Activated T-cell treated with anti-CD3 and anti-CD28 coated beads for 48 hours (primary cell): ENCODE results near the gene RGS8.

Experiments
- DNase-seq: peaks from one replicate; pipeline ENCODE4 v3.0.0-alpha.2; 2020; ENCODE audit warnings: low read depth

Gene RGS8, protein sequence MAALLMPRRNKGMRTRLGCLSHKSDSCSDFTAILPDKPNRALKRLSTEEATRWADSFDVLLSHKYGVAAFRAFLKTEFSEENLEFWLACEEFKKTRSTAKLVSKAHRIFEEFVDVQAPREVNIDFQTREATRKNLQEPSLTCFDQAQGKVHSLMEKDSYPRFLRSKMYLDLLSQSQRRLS

DNA sequence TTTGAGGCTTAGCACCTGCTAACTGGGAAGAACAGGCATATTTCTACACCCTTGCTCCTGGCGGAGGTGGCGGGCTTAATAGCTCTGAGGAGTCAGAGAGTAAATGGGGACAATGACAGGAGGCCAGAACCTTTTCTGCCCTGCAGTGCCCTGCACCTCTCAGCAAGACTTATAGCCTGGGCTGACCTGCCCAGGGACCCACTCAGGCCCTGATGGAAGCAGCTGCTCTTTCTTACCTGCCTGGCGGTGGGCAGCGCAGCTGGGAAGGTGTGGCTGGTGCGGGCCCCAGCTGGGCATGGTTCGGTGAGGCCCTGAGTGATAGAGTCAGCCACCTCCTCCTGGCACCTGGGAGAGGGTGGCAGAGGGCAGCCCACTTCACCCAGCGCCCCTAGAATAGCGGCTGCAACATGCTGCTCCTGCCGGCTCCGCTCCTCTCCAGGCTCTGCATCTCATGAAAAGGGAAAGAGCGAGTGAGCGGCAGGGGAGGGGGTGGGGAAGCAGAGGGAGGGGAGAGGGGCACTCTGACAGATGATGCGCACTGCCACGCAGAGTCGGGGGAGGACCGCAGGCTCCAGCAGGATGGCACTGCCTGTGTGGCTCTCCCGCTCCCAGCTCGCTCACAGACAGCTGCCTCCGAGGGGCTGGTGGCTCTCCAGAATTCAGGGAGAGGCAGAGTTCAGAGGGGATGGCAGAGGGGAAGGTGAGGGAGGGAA is at the start of gene RGS8:
Gene RGS8 (minus strand): TSS at position 472 of the 713 bp plus-strand sequence. CDS start 14,938 bp downstream, outside the sequence.
- no peak for DNase-seq

DNA sequence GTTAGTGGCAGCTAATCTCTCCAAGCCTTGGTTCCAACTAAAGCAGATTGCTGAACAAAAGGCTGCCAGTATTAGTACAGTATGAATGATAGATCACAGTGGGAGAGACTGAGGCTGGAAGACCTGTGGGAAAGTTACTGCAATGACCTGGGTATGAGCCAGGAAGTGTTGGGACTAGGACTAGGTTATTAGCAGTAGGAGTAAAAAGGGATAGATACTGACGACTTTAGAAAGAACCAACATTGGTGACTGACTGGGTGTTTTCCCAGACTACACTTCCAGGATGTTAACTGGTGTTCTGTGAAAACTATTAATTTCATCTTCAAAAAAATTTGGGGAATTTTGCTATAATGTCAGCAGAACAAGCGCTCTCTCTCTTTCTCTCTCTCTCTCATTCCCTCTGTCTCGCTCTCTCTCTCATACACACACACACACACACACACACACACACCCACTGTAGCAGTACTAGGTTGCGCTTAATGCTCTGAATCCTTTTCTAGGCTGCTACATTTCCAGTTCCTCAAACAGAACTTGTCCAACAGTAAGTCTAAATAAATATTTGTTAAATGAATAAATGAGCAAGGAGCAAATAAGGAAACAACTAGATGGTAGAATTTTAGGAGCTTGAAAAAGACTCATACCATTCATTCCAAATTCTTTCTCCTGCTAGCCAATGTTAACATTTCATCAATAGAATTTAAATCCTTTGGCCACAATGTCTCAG is 47.6 kb upstream of the RGS8 start:
- DNase-seq = no peak

GRCh38 chr1:182726912-182727311 is 42.5 kb upstream of the RGS8 start:
- no peak for DNase-seq

DNA sequence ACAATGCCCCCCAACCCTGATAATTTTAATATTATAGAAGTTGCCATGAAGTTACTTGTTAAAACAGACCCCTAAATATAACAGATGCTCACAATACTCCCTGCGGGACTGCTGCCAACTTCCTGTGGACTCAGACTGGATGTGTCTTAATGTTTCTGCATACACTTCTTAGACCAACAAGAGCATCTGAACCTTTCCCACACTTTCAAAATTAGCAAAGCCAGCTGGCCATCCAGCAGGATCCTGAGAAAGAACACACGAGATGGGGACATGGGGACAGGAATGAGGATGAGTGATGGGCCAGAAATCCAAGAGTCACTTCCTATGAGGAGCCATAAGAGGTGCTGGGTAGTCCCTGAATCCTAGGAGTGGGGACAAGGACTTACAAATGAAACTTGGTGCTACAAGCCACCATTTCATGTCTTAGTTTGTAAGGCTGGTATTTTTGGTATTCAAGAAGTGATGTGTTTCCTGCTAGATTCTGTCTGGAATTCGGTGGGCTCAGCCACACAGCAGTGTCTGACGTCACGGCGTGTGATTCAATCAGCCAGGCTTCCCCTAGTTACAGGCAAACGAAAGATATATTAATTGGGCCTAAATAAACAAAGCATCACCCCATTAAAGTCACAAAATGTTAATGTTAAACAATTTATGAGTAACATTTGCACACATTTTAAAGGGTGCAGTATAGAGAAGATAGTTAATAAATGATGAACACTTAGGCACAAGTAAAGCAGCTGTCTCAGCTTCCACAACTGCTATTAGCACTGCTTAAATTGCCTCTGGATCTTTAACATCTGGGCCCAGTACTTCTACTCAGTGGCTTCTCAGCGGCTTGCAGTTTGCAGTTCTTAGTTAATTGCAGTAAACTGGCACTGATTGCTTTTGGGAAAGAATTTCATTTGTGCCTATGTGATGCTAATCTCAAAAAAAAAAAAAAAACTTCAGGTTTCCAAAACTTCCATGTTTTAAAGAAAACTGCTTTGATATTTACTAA is 41.2 kb upstream of the RGS8 start:
- DNase-seq = no peak

DNA sequence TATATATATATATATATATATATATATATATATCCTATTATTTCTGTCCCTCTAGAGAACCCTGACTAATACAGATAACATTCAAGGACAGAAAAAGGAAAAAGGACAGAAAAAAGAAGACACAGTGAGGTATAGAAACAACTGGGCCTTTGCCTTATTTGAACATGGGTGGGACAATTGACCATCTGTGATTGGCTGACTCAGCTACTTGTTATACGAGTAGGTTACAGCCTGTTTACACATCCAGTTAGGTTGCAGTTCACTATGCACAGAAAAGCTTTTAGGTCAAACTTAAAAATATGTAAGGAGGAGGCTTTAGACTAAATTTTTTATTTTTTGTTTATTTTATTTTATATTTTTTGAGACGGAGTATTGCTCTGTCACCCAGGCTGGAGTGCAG is 39.8 kb upstream of the RGS8 start:
- DNase-seq = no peak

- no peak for DNase-seq
Measured at GRCh38 chr1:182723200-182723599, 38.8 kb upstream of the RGS8 start.

DNA sequence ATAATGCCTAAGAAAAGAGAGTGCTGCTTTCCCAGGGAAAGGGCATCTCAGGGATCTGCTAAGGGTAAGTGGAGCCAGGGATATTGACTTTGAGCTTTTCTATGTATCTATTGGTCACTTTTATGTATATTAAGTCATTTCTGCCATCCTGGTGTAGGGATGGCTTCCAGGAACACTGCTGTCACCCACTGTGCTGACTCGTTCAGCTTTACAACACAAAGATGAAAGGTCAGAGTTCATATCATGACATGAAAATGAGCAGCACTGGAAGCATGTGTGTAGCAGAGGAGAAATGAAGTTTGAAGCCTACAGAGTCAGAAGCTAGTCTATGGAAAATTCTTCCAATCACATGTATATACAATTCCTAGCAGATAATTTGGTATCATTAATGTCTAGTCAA is 37.1 kb upstream of the RGS8 start:
- DNase-seq = no peak

- DNase-seq = no peak
Measured at GRCh38 chr1:182720463-182720862, 36.1 kb upstream of the RGS8 start.

DNA sequence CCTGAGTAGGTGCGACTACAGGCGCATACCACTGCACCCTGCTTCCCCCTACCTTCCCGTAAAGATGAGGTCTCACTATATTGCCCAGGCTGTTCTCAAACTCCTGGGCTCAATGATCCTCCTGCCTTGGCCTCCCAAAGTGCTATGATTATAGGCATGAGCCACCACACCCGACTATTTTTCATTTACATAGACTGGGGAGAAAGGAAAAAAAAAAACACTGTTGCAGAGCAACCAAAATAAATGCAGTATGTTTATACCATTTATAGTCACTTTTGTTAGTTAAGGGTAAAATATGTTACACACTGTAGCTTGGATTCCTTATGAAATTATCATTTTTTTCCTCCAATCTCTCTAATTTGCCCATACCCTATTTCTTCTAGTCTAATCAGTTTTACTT is 35.2 kb upstream of the RGS8 start:
- DNase-seq = no peak

- no peak for DNase-seq
Measured at GRCh38 chr1:182718311-182718710, 33.9 kb upstream of the RGS8 start.

DNA sequence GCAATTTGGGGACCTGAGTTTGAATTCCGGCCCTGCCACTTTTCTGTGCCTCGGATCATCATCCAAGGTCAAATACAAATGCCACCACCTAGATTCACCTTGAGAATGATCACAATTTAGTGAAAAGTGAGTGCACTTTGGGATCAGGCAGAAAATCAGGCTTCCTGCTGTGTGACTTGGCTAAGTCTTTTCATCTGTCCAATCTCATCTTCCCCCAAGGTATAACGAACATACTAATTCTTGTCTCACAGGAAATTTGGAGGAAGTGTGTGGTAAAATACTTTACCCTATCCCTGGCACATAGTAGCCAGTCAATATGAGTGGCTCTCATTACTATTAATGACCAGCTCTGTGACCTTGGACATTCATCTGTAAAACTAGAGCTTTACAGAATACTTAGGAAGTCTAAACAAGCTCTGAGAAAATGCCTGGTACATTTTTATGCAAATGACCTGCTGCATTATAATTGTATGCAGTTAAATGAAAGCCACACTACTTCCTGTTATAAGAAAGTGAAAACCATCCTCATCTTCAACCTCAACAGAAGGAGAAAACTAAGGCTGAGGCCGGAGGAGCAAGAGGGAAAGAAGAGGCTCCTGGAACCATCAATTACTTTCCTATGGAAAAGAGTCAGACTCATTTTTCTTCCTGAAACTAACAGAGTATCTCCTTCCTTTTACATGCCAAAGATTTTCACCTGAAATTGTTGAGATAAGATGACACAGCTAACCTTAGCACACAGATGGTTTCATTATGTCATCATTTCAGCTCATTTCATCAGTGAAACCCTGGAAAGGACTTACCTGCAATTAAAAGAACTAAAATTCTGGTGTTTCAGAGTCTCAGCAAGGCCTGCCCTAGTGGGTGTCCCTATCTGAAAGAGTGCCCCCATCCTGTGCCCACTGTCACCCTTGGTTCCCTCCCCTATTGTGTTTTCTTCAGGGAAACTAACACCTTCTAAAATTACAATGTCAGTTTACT is 32.6 kb upstream of the RGS8 start:
- no peak for DNase-seq

DNA sequence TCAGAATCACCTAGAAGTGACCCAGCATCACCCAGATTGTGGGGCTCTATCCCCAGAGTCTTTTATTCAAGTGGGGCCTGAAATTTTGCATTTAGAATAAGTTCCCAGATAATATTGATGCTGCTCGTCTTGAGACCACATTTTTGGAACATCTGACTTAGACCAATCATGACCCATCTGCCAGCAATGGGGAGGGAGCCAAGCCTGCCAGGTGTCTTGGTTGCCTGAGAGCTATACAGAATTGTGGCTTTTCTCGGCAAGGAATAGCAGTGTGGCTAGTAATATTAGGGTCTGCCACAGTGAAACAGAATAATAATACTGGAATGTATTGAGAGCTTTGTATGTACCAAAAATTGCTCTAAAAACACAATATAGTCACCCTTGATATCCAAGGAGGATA is 31.1 kb upstream of the RGS8 start:
- no peak for DNase-seq

- no peak for DNase-seq
Measured at GRCh38 chr1:182714546-182714945, 30.2 kb upstream of the RGS8 start.

- no peak for DNase-seq
Measured at GRCh38 chr1:182713939-182714338, 29.6 kb upstream of the RGS8 start.

GRCh38 chr1:182713492-182713891 is 29.1 kb upstream of the RGS8 start:
- DNase-seq = no peak

- no peak for DNase-seq
Measured at GRCh38 chr1:182709855-182710254, 25.5 kb upstream of the RGS8 start.

DNA sequence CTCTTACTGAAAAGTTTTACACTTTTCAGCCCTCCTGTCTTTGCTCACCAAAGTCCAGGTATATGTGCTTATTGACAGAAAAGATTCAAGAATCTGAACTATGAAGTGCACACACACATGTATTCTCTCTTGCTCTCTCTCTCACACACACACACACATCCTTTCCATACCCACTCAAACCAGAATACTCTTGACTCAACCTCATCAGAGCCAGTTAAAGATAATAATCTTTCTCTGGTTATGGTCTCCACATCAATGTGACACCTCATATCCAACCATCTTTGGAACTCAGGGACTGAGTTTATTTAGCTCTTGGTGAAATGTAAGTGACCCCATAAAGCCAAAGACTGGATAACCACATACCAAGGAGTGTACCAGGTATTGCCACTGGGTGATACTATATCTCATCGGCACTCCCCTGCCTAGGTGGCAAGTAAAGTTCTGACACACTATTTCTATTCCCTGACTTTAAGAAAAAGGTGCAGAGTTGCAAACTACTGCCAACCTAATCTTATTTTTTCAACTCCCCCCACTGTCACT is 24.9 kb upstream of the RGS8 start:
- no peak for DNase-seq

DNA sequence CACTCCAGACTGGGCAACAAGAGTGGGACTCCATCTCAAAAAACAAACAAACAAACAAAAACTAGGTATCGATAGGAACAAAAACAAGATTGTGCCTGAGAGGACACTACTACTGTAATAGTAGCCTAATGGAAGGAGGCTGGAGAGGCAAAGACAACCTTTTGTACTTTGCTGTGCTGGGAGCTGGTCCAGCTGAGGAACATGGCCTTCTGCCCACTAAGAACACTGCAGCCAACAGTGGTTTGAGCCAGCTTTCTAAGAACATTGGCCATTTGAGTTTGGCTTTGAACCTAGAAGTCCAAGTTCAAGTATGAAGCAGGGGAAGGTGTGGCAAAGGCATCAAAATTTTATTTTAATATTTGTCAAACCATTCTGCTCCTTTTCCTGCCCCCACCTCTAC is 22.7 kb upstream of the RGS8 start:
- no peak for DNase-seq

- no peak for DNase-seq
Measured at GRCh38 chr1:182704677-182705076, 20.3 kb upstream of the RGS8 start.

GRCh38 chr1:182703539-182703938 is 19.2 kb upstream of the RGS8 start:
- no peak for DNase-seq
